ENCODE results near the gene TMEM229B. TPM values are rescaled to one million over a fixed set of nuclear protein-coding genes. Genes with fewer than 3 reads are reported as not detected.

The TMEM229B gene
- polyA plus RNA-seq, 1 donor from 2014 or later = 4.2 TPM

- TF ChIP-seq CTCF (IDR thresholded peaks at IDR 0.05; ENCODE audit: poor library complexity, severe bottlenecking) (no peak), MXI1 (conservative IDR thresholded peaks at IDR 0.05; ENCODE audit: poor library complexity, severe bottlenecking) (no peak), POLR2AphosphoS5 (IDR thresholded peaks at IDR 0.05) (no peak), EZH2 (IDR thresholded peaks at IDR 0.05; ENCODE audit: borderline replicate concordance, insufficient read depth, low read length, poor library complexity, severe bottlenecking) (no peak), TAF1 (IDR thresholded peaks at IDR 0.05; ENCODE audit: low read depth) (no peak), RAD21 (conservative IDR thresholded peaks at IDR 0.05) (no peak), SMC3 (conservative IDR thresholded peaks at IDR 0.05; ENCODE audit: poor library complexity) (no peak), EP300 (conservative IDR thresholded peaks at IDR 0.05; ENCODE audit: poor library complexity, severe bottlenecking) (no peak)
- TF ChIP-seq, protein P1, sequence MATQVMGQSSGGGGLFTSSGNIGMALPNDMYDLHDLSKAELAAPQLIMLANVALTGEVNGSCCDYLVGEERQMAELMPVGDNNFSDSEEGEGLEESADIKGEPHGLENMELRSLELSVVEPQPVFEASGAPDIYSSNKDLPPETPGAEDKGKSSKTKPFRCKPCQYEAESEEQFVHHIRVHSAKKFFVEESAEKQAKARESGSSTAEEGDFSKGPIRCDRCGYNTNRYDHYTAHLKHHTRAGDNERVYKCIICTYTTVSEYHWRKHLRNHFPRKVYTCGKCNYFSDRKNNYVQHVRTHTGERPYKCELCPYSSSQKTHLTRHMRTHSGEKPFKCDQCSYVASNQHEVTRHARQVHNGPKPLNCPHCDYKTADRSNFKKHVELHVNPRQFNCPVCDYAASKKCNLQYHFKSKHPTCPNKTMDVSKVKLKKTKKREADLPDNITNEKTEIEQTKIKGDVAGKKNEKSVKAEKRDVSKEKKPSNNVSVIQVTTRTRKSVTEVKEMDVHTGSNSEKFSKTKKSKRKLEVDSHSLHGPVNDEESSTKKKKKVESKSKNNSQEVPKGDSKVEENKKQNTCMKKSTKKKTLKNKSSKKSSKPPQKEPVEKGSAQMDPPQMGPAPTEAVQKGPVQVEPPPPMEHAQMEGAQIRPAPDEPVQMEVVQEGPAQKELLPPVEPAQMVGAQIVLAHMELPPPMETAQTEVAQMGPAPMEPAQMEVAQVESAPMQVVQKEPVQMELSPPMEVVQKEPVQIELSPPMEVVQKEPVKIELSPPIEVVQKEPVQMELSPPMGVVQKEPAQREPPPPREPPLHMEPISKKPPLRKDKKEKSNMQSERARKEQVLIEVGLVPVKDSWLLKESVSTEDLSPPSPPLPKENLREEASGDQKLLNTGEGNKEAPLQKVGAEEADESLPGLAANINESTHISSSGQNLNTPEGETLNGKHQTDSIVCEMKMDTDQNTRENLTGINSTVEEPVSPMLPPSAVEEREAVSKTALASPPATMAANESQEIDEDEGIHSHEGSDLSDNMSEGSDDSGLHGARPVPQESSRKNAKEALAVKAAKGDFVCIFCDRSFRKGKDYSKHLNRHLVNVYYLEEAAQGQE (IDR thresholded peaks at IDR 0.05; ENCODE audit: borderline replicate concordance) = no peak
- Histone ChIP-seq H3K4me2 (ENCODE audit: low read length) (no peak overlapping the region), H3F3A (ENCODE audit: insufficient read depth, low read length, poor library complexity, severe bottlenecking) (no peaks in the 10 kb centered on the region), H4K20me1 (ENCODE audit: insufficient read depth) (no peaks in the 10 kb centered on the region), H3K27ac (ENCODE audit: low read length) (no peak overlapping the region), H3K9me2 (ENCODE audit: insufficient read depth, low read length) (no peaks in the 10 kb centered on the region), H3K27me3 (ENCODE audit: insufficient read depth, low read depth, low read length) (no peaks in the 10 kb centered on the region), H3K36me3 (ENCODE audit: insufficient read depth, low read length) (no peaks in the 10 kb centered on the region), H3K4me3 (ENCODE audit: low read length) (no peak overlapping the region), H2AFZ (ENCODE audit: low read depth, low read length) (no peak overlapping the region), H3K9me3 (ENCODE audit: low read length) (no peaks in the 10 kb centered on the region), H3K79me2 (replicated peaks; ENCODE audit: insufficient read depth, low read length) (no peaks in the 10 kb centered on the region), H3K9ac (ENCODE audit: low read length) (no peak overlapping the region)
Measured at GRCh38 chr14:67477926-67478799, 10.4 kb downstream of the TMEM229B start.

GRCh38 chr14:67474366-67474765 lies 14.2 kb downstream of the TMEM229B start:
- Histone ChIP-seq H4K20me1 (ENCODE audit: insufficient read depth) (no peaks in the 10 kb centered on the region), H2AFZ (ENCODE audit: low read depth, low read length) (no peak overlapping the region), H3K4me2 (ENCODE audit: low read length) (no peak overlapping the region), H3K9me2 (ENCODE audit: insufficient read depth, low read length) (no peaks in the 10 kb centered on the region), H3K79me2 (replicated peaks; ENCODE audit: insufficient read depth, low read length) (no peaks in the 10 kb centered on the region), H3F3A (ENCODE audit: insufficient read depth, low read length, poor library complexity, severe bottlenecking) (no peaks in the 10 kb centered on the region), H3K9me3 (ENCODE audit: low read length) (no peaks in the 10 kb centered on the region), H3K4me3 (ENCODE audit: low read length) (no peak overlapping the region), H3K27me3 (ENCODE audit: insufficient read depth, low read depth, low read length) (no peaks in the 10 kb centered on the region), H3K27ac (ENCODE audit: low read length) (no peak overlapping the region), H3K9ac (ENCODE audit: low read length) (no peak overlapping the region), H3K36me3 (ENCODE audit: insufficient read depth, low read length) (no peaks in the 10 kb centered on the region)
- TF ChIP-seq, protein P1 (IDR thresholded peaks at IDR 0.05; ENCODE audit: borderline replicate concordance) = no peak
- TF ChIP-seq TAF1 (IDR thresholded peaks at IDR 0.05; ENCODE audit: low read depth) (no peak), RAD21 (conservative IDR thresholded peaks at IDR 0.05) (no peak), SMC3 (conservative IDR thresholded peaks at IDR 0.05; ENCODE audit: poor library complexity) (no peak), EZH2 (IDR thresholded peaks at IDR 0.05; ENCODE audit: borderline replicate concordance, insufficient read depth, low read length, poor library complexity, severe bottlenecking) (no peak), POLR2AphosphoS5 (IDR thresholded peaks at IDR 0.05) (no peak), EP300 (conservative IDR thresholded peaks at IDR 0.05; ENCODE audit: poor library complexity, severe bottlenecking) (no peak)

Data from neural cell (in vitro differentiated cells).